Measurements from ENCODE around the gene CELF2.

The CELF2 gene

DNA sequence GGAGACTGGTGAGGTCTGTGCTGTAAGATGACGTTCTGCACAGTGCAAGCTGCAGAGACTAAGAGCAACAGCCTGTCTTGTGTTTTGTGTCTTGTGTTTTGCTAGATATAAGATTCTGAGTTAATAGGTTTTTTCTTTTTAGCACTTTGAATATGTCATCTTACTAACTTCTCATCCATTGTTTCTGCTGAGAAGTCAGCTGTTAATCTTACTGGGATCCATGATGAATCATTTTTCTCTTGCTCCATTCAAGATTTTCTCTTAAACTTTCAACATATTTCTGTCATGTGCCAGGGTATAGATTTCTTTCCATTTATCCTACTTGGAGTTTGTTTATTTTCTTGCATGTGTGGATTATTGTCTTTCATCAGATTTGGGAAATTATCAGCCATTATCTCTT, 290.3 kb downstream of the CELF2 start:
- no peak for DNase-seq

DNA sequence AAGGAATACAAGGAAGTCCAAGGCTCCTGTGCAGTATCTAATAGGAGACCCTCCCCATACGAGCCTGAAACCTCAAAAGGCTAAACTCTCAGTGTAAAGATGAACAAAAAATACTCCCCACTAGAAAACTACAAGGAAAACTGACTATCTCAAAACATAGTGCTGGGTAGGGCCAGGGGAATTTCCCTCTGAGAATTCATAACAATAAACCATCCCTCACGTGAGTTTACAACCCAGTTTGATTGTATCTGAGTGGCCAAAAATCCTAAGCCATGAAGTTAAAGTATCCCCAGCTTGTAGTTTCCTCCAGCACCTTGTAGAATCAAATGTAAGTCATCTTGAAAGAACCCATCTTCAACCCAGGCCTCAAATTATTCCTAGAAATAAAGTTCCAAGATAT, 293.4 kb downstream of the CELF2 start:
- no peak for DNase-seq

DNA sequence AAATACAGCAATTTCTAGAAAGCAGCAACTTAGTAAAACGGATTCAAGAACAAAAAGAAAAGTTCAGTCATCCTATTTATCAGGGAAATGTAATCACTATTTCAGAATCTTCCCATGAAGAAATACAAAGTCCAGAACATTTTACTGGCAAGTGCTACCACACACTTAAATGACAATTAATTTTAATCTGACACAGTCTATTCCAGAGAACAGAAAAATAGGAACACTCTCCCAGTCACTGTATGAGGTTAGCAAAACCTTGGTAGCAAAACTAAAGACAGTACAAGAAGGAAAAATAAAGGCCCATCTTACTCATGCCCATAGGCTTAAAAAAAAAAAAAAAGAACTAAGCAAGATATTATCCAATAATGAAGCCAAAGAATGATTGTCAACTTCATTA, 295.8 kb downstream of the CELF2 start:
- no peak for DNase-seq

DNA sequence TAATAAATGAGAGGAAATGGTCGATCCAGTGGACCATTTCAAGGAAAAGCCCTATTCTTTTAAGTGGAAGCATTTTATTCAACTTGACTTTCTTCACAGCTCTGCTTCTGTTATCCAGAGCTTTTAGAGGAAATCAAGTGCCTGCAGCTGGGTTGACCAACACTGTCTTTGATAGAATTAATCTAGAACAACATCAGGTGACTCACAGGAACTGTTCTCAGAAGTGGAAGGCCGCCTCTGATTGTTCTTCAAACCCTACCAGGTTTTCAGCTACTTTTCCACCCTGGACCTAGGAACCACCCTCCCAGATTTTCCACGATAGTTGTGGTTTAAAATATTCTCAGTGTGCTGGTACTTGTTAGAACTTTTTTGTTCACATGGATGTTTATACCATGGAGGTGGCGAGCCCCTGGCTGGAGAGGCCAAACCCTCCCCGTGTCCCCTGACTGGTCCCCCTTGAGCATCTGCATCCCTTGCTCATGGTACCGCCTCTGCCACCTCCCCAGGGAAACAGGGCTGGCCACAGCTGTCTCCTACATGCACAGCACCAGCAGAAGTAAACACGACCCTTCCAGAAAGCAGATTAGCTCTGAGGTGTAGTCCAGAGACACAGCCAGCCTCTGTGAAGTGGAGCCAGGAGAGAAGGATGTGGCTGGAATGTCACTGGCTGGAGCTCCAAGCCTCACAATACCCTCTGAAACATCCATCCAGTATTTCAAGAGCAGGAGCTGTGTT, 300.4 kb downstream of the CELF2 start:
- no peak for DNase-seq

- no peak for DNase-seq
These were observed 301.3 kb downstream of the CELF2 start for GRCh38 chr10:11318826-11319598.

GRCh38 chr10:11319990-11320602, 302.4 kb downstream of the CELF2 start:
- no peak for DNase-seq

- no peak for DNase-seq
These were observed 303.3 kb downstream of the CELF2 start for GRCh38 chr10:11320809-11321520.

GRCh38 chr10:11322698-11323097, 305.0 kb downstream of the CELF2 start:
- DNase-seq: no peak

- no peak for DNase-seq
These were observed 307.2 kb downstream of the CELF2 start for GRCh38 chr10:11324761-11325321.

DNA sequence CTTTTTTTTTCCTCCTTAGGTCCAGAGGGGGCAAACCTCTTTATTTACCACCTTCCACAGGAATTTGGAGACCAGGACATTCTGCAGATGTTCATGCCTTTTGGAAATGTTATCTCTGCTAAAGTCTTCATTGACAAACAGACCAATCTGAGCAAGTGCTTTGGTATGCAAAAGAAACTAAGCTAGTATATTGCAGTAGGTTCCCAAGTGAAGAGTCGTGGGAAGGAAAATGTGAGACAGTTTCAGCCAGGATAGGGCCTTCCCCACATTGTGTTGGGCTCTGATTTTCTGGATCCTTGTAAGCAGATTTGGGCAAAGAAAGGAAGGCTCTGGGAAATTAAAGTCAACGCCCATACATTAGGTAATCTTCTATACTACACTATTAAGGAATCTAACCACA, 308.1 kb downstream of the CELF2 start:
- DNase-seq: no peak

DNA sequence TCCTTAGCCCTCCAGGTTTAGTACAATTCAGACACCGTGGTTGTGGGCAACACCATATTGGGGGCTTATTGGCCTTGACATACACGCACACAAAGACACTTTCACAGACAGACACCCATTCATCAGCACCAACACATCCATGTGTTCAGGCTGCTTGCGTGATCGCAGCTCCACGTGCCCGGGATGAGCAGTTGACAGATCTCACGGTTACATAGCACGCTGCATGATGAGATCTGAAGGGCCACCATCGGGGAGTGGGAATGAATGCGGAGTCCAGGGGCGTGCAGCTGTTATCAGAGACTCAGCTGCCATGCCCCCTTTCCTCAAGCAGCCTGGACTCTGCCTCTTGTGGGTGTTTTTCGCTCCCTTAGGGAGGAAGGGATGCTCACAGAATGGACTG, 308.6 kb downstream of the CELF2 start:
- no peak for DNase-seq

DNA sequence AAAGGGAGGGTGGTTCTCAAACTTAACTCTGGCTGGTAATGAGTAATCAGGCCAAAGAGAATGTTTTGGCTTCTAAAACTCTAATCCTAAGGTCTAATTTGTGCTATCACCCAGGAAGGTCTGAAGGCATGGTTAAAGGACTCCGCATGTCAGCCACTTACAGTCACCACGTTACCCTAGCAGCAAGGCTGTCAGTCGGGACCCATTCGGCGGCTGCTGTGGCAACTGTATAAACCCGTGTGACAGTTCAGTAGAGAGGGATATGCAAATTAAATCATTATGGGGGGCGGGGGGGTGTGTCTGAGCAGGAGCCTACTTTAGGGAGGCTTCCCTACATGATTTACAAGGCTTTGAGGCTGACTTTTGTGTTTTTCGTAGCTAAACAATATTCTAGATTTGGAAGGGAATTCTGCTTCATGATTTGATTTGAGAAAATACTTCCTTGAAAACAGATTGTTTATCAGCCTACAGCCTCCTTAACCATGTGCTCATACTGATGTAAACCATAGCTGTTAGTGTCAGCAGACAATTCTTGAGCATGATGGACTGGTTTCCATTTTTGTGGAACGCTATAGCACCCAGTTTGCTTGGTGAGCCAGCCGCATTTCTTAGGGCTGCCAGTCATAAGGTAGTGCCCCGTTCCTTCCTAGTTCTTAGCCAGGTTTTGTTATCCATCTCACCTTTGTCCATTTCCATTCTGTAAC, 309.4 kb downstream of the CELF2 start:
- DNase-seq: no peak

DNA sequence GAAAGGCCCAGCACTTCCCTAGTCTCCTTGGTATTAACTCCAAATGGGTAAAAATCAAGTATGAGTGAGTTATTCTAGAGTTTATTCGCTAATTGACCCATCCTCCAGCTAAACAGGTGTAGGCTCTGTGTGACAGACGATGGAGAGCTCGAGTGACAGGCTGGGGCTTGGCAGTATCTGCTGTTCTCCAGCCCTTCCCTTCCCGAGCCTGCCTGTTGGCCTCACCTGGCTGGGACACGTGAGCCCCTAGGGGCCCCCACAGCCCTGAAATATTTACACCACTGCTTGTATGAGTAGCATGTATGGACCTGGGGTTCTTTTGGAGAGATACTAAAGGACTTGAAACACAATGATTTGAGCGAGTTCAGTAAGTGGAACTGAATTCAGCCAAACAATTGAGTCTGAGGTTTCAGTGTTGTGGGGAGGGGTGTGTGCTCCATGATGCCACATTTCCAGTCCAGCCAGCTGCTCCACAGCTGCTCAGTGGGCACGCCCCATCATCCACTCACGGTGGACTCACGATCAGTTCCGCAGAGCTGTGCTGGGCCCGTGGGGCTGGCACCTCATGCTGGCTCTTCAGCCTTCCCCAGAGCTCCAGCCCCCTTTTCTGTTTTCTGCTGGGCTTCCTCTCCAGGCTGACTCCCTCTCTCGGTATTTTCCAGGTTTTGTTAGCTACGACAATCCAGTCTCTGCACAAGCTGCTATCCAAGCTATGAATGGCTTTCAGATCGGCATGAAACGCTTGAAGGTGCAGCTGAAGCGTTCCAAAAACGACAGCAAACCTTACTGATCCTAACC, 310.8 kb downstream of the CELF2 start:
- no peak for DNase-seq

DNA sequence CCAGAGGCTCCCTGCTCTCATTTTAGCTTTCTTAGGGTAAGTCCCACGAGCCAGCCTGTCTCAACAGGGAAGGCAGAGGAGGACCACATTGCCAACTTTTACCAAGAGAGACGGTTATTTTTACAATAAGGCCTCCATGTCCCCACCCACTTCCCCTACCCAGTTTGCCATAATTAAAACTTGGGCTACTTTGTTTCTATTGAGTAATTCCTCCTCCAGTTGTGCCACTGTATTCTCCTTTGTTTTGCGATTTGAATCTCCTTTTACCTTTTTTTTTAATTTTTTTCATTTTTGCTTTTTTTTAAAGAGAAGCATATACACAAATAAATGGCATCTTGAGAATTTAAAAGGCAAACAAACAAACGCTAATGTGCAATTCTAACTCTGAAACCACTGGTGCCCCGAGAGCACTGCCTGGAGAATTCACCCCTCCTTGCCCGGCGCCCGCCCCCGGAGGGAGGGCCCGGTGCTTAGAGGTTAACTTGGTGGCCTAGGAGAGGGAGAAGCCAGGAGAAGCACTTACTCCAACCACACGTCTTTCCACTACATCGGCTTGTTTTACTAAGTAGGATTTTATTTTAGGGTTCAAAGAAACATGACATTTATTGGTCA, 311.5 kb downstream of the CELF2 start:
- no peak for DNase-seq

DNA sequence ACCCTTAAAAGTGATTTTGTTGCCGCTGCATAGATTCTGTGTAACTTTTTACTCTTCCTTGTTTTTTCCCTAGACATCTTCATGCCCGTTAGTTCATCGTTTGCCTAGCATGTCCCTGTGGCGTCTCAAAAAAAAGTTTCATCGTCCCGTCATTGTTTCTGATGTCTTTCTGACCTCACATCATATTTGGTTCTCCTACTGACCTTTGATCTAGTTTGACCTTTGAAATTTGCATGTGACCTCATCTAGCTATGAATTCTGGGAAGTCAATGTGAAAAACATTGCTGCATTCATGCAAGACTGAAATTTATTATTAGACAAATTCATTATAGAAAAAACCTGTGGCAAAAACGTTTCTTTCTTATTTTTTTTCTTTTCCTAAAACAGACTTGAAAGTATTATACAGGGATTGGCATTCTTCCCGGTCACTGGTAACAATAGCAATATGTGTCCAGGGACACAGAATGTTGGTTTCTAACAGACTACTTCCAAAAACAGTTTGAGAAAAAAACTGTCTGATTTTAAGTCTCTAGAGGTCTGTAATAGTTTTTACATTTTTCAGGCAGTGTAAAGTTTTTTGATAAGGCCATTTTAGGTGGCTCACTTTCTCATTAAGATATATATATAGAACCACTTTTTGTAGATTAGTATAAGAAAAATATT, 312.8 kb downstream of the CELF2 start:
- no peak for DNase-seq

DNA sequence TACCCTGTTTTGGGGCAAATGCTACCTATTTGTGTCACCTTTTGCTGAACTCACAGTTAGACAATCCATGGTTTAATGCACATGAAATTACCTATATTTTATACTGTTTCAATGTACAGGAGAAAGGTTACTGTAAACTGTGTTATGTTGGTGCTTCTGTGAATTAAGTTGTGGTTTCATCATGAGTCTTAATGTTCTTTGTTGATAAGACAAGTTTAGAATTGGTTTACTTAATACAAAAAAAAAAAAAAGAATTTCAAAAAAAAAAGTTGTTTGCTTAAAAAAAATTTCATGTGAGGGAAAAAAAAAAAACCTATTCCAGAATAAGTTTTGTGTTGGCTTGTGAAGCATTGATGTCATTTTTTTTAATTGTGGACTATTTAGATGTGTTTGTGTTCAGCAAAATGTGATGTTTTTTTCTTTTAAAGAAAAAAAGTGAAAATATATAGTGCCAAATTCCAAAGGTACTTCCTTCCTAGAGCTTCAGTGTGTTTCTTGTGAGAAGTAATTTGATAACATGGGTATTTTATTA, 313.4 kb downstream of the CELF2 start:
- no peak for DNase-seq

DNA sequence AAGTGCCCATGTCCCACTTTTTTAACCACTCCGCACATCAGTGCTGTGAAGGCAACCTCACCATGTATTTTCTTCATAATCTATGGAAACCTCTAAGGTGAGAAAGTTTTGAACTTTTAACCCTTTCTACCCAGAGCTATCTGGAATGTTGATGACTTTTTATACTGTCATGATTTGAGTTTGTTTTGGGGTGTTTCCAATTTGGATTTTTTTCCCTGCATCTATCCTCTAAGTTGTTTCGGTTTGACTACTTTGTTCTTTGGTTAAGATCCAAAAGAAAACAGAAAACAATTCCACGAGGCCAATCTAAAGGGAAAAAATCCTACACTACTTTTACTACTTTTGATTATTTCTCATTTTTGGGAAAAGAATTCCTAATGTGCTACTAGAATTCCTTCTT, 314.1 kb downstream of the CELF2 start:
- no peak for DNase-seq

GRCh38 chr10:11332846-11333245, 315.2 kb downstream of the CELF2 start:
- DNase-seq: no peak

GRCh38 chr10:11334436-11334835, 316.8 kb downstream of the CELF2 start:
- DNase-seq: no peak

- no peak for DNase-seq
These were observed 317.5 kb downstream of the CELF2 start for GRCh38 chr10:11335167-11335652.

All from 8988T (cell line).